Keratinocyte (primary cell): ENCODE results near the gene PLXNA2. TPM values are rescaled to one million over a fixed set of nuclear protein-coding genes. Genes with fewer than 3 reads are reported as not detected.

Experiments used
- DNase-seq: peaks from one replicate; pipeline ENCODE4 v3.0.0-alpha.2; 2011; ENCODE audit warnings: low read depth, missing footprints, low spot score
- FAIRE-seq: peaks from 2 replicates; lab custom pipeline; 2011; peaks lifted over from hg19 to GRCh38; lab: Jason Lieb, UNC
- H2AFZ ChIP-seq: 2 replicates; pipeline ENCODE4 v1.6.0; 2012; ENCODE audit warnings: low read length, control low read depth, inconsistent platforms; ENCODE audit not compliant: control insufficient read depth
- H3K27ac ChIP-seq: 2 replicates; pipeline ENCODE4 v1.5.1; 2011; ENCODE audit warnings: low read length; ENCODE audit not compliant: control insufficient read depth, insufficient read depth
- H3K27me3 ChIP-seq: 3 replicates; pipeline ENCODE4 v1.6.0; 2011; ENCODE audit warnings: low read length; ENCODE audit not compliant: control insufficient read depth, insufficient read depth; ENCODE audit errors: extremely low read depth
- H3K36me3 ChIP-seq, 2 experiments: 2 replicates in 1 of 2; 3 replicates in 1 of 2; pipeline ENCODE4 v1.5.1; 2011; ENCODE audit warnings: low read length in 2 of 2, mild to moderate bottlenecking in 1 of 2; ENCODE audit not compliant: control insufficient read depth in 2 of 2, insufficient read depth in 2 of 2; ENCODE audit errors: extremely low read depth in 1 of 2
- H3K4me1 ChIP-seq: 3 replicates; pipeline ENCODE4 v1.5.1; 2011; ENCODE audit warnings: low read length; ENCODE audit not compliant: control insufficient read depth, insufficient read depth; ENCODE audit errors: extremely low read depth
- H3K4me2 ChIP-seq: 3 replicates; pipeline ENCODE4 v1.6.0; 2011; ENCODE audit warnings: low read depth, low read length; ENCODE audit not compliant: control insufficient read depth, insufficient read depth; ENCODE audit errors: extremely low read depth
- H3K4me3 ChIP-seq, 3 experiments: fragments of 200-600 bp in 1 of 3; sonication (generic) in 1 of 3; 2 replicates in 2 of 3; 3 replicates in 1 of 3; pipeline ENCODE4 v1.5.1; 2011 to 2016; ENCODE audit warnings: low read length in 3 of 3, mild to moderate bottlenecking in 3 of 3, control low read depth in 2 of 3, inconsistent platforms in 1 of 3, low read depth in 1 of 3, mixed read lengths in 1 of 3, mixed run types in 1 of 3, moderate library complexity in 1 of 3; ENCODE audit not compliant: control insufficient read depth in 2 of 3, insufficient read depth in 2 of 3; ENCODE audit errors: extremely low read depth in 1 of 3
- H3K79me2 ChIP-seq: 2 replicates; pipeline ENCODE4 v1.6.0; 2012; ENCODE audit warnings: low read length; ENCODE audit not compliant: control insufficient read depth, insufficient read depth
- H3K9ac ChIP-seq: 3 replicates; pipeline ENCODE4 v1.6.0; 2011; ENCODE audit warnings: low read length; ENCODE audit not compliant: control insufficient read depth, insufficient read depth; ENCODE audit errors: extremely low read depth
- H3K9me1 ChIP-seq: 3 replicates; pipeline ENCODE4 v1.6.0; 2011; ENCODE audit warnings: low read length; ENCODE audit not compliant: control insufficient read depth, insufficient read depth; ENCODE audit errors: extremely low read depth
- H3K9me3 ChIP-seq: 2 replicates; pipeline ENCODE4 v1.5.1; 2012; ENCODE audit warnings: low read depth, low read length; ENCODE audit not compliant: control insufficient read depth
- H4K20me1 ChIP-seq: 3 replicates; pipeline ENCODE4 v1.6.0; 2011; ENCODE audit warnings: low read length; ENCODE audit not compliant: control insufficient read depth, insufficient read depth; ENCODE audit errors: extremely low read depth
- EZH2 ChIP-seq: IDR thresholded peaks from one replicate; pipeline ENCODE4 v1.6.1; 2012; ENCODE audit warnings: inconsistent platforms, mild to moderate bottlenecking, low read length, moderate library complexity
- dilution Hi-C: fragments of 300-500 bp; cut with MboI; formaldehyde crosslinking; loops from one replicate; pipeline ENCODE4 v1.7.0; 2020; ENCODE audit warnings: low sequenced_read_pairs; ENCODE audit not compliant: extremely low pct_ligation_motif_present
- polyA plus RNA-seq, 5 experiments: library from polyadenylated mRNA; depleted of rRNA in 3 of 5; stranded (reverse) in 3 of 5; stranded (forward) in 1 of 5; unstranded in 1 of 5; fragments of >200 nt; gene quantifications; 1 replicate in 1 of 5; 2 replicates in 3 of 5; 3 replicates in 1 of 5; pipeline versions ENCODE4 v1.2.1 to v1.2.3, GENCODE V29; 2011 to 2012; ENCODE audit warnings: missing spikeins in 2 of 5, low read depth in 1 of 5, low replicate concordance in 1 of 5
- TF ChIP-seq, protein P1 (sequence below), 3 experiments: IDR thresholded peaks in 1 of 3; conservative IDR thresholded peaks in 1 of 3; optimal IDR thresholded peaks in 1 of 3; 2 replicates in 2 of 3; 3 replicates in 1 of 3; pipeline versions ENCODE3 to v1.5.1; 2011; ENCODE audit warnings: low read length in 3 of 3, mild to moderate bottlenecking in 3 of 3, moderate library complexity in 2 of 3, control low read depth in 1 of 3, inconsistent platforms in 1 of 3; ENCODE audit not compliant: insufficient read depth in 2 of 3; ENCODE audit errors: extremely low read depth in 1 of 3

Gene PLXNA2
- polyA plus RNA-seq, 1 donor (not counting 4 experiments of a cell fraction or from before 2014, with no cell fraction given), result 6.7 TPM

DNA sequence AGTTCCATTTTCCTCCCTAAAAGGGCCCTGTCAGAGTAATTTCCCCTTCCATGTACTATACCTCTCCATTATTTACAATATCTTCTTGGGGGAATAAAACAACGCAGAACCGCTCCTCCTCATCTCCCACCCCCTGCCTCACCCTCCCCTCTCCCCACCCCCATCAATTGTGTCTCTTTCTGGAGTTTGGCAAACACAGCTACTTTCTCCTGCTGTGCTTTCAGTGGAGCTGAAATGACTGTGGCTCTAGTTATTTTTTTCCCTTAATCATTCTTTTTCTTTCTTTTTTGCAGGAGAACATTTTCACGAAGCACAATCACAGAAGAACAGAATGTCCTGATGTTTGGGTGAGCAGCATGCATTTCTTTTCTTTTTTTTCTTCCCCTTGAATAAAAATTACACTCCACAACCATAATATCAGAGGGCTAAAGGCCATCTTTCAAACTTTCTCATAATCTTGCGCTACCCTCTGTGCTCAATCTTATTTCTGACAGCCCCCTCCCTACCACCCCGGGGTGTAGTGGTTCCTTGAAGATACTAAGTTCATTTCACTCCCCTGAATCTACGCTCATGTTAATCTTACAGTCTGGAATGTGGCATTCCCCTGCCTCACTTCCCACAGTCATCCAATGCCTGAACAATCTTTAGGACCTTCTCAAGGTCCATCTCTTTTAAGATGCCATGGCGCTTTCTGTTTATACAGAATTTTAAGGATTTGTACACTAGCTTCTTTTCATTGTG, 8.8 kb upstream of the PLXNA2 start:
- H3K27ac ChIP-seq, result no peak overlapping the region

DNA sequence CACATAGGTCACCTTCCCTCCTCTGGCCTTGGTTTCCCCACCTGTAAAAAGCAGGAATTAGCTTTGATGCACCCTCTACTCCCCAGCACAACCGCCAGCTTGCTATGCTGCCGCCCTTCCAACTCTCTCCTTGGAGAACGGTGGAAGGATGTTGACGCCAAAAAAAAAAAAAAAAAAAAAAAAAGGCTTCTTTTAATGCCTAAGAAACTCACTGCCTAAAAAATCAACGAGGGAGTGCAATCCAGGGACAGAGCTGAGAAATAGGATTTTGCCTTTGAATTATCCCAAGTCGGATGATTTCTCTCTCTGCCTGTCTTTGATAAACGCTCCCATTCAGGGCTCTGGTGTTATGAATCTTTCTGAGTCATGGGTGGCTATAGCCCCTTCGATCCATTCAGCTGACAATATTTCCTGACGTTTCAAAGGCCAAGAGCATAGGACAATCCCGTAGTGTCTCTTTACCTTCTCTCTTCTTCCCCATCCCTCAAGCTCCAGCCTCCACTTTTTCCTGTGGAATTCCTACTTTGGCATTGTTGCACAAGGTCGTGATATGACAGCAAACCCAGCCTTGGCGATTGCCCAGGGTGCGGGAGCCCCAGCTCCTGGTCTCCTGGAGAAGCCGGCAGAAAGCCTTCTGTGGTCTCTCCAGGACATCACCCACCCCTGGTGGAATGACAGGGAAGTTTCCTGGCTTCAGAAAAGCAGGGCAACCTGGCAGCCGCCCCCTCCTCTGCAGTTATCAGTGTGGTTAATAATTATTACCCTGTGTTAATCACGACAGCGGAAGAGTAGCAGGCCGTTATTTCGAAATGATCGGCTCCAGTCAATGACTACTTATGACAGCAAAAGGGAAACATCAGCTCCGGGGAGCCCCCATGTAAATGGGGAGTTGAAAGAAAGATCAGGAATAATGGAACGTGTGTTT, 8.0 kb upstream of the PLXNA2 start:
- Histone ChIP-seq H3K36me3 (no peaks in the 10 kb centered on the region), H3K4me3 (no peak overlapping the region), H3K27me3 (peaks cover 6% of the 10 kb centered on the region), H4K20me1 (no peaks in the 10 kb centered on the region), H3K9ac (no peak overlapping the region), H3K79me2 (no peaks in the 10 kb centered on the region), H2AFZ (no peak overlapping the region), H3K9me1 (no peaks in the 10 kb centered on the region), H3K9me3 (no peaks in the 10 kb centered on the region), H3K4me2 (no peak overlapping the region), H3K27ac (no peak overlapping the region), H3K4me1 (no peaks in the 10 kb centered on the region)
- DNase-seq, result no peak
- TF ChIP-seq, protein P1, sequence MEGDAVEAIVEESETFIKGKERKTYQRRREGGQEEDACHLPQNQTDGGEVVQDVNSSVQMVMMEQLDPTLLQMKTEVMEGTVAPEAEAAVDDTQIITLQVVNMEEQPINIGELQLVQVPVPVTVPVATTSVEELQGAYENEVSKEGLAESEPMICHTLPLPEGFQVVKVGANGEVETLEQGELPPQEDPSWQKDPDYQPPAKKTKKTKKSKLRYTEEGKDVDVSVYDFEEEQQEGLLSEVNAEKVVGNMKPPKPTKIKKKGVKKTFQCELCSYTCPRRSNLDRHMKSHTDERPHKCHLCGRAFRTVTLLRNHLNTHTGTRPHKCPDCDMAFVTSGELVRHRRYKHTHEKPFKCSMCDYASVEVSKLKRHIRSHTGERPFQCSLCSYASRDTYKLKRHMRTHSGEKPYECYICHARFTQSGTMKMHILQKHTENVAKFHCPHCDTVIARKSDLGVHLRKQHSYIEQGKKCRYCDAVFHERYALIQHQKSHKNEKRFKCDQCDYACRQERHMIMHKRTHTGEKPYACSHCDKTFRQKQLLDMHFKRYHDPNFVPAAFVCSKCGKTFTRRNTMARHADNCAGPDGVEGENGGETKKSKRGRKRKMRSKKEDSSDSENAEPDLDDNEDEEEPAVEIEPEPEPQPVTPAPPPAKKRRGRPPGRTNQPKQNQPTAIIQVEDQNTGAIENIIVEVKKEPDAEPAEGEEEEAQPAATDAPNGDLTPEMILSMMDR (optimal IDR thresholded peaks at IDR 0.05 in 1 of 3, IDR thresholded peaks at IDR 0.05 in 1 of 3, conservative IDR thresholded peaks at IDR 0.05 in 1 of 3; ENCODE audit: extremely low read depth in 1 of 3, insufficient read depth in 2 of 3, low read length in 3 of 3), result no peak
- no peak for TF ChIP-seq EZH2
- FAIRE-seq, result no peak
- dilution Hi-C loops, result no loop called here

More for the DNA sequence above, 8.8 kb upstream of the PLXNA2 start:
- no peak for FAIRE-seq
- H2AFZ ChIP-seq, result no peak overlapping the region
- no peaks in the 10 kb centered on the region for H3K4me1 ChIP-seq
- no peak for DNase-seq
- no peaks in the 10 kb centered on the region for H3K9me1 ChIP-seq
- H3K4me2 ChIP-seq, result no peak overlapping the region
- peaks cover 15% of the 10 kb centered on the region for H3K27me3 ChIP-seq
- H3K9ac ChIP-seq, result no peak overlapping the region
- H4K20me1 ChIP-seq, result no peaks in the 10 kb centered on the region
- no peak overlapping the region for H3K4me3 ChIP-seq
- no peaks in the 10 kb centered on the region for H3K79me2 ChIP-seq
- H3K36me3 ChIP-seq, result no peaks in the 10 kb centered on the region
- TF ChIP-seq, protein P1 (optimal IDR thresholded peaks at IDR 0.05 in 1 of 3, IDR thresholded peaks at IDR 0.05 in 1 of 3, conservative IDR thresholded peaks at IDR 0.05 in 1 of 3; ENCODE audit: extremely low read depth in 1 of 3, insufficient read depth in 2 of 3, low read length in 3 of 3), result no peak
- no peak for TF ChIP-seq EZH2
- H3K9me3 ChIP-seq, result no peaks in the 10 kb centered on the region
- dilution Hi-C loops, result no loop called here
